OCI-M2 (cell line): ENCODE measurements around the gene LYPD6B.
"Not testable (repeated sequence)": the region's sequence is repeated elsewhere in the genome, so short reads cannot be mapped to it uniquely, and the experiment has no call there.

ENCODE experiments used
- DNase-seq: peaks from one replicate; lab custom pipeline; 2025; ENCODE audit not compliant: unreplicated experiment; lab: John Stamatoyannopoulos, UW

Gene LYPD6B

GRCh38 chr2:149189769-149190168 lies 151.3 kb downstream of the LYPD6B start:
- DNase-seq, result no peak

- no peak for DNase-seq
Measured at GRCh38 chr2:149191915-149192314, 153.4 kb downstream of the LYPD6B start.

- no peak for DNase-seq
Measured at GRCh38 chr2:149192427-149192826, 153.9 kb downstream of the LYPD6B start.

- DNase-seq, result no peak
Measured at GRCh38 chr2:149200109-149200520, 161.6 kb downstream of the LYPD6B start.

GRCh38 chr2:149204686-149205085 lies 166.2 kb downstream of the LYPD6B start:
- DNase-seq, result no peak

GRCh38 chr2:149205143-149205542 lies 166.6 kb downstream of the LYPD6B start:
- DNase-seq, result no peak

- no peak for DNase-seq
Measured at GRCh38 chr2:149213764-149214493, 175.4 kb downstream of the LYPD6B start.

- DNase-seq, result no peak
Measured at GRCh38 chr2:149218497-149218896, 180.0 kb downstream of the LYPD6B start.

GRCh38 chr2:149219856-149220255 lies 181.4 kb downstream of the LYPD6B start:
- DNase-seq, result no peak

GRCh38 chr2:149221002-149221401 lies 182.5 kb downstream of the LYPD6B start:
- no peak for DNase-seq

GRCh38 chr2:149221898-149222297 lies 183.4 kb downstream of the LYPD6B start:
- no peak for DNase-seq

- no peak for DNase-seq
Measured at GRCh38 chr2:149223472-149224095, 185.1 kb downstream of the LYPD6B start.

- no peak for DNase-seq
Measured at GRCh38 chr2:149224543-149224942, 186.0 kb downstream of the LYPD6B start.

GRCh38 chr2:149225446-149225845 lies 186.9 kb downstream of the LYPD6B start:
- DNase-seq, result no peak

GRCh38 chr2:149226790-149227189 lies 188.3 kb downstream of the LYPD6B start:
- DNase-seq, result no peak

GRCh38 chr2:149235816-149236375 lies 197.4 kb downstream of the LYPD6B start:
- DNase-seq, result no peak

GRCh38 chr2:149236410-149236809 lies 197.9 kb downstream of the LYPD6B start:
- no peak for DNase-seq

- DNase-seq, result no peak
Measured at GRCh38 chr2:149246186-149246585, 207.7 kb downstream of the LYPD6B start.

- not testable (repeated sequence) for DNase-seq
Measured at GRCh38 chr2:149251436-149251835, 212.9 kb downstream of the LYPD6B start.

GRCh38 chr2:149256877-149257276 lies 218.4 kb downstream of the LYPD6B start:
- DNase-seq, result not testable (repeated sequence)

- no peak for DNase-seq
Measured at GRCh38 chr2:149258531-149258930, 220.0 kb downstream of the LYPD6B start.

- no peak for DNase-seq
Measured at GRCh38 chr2:149259136-149259535, 220.6 kb downstream of the LYPD6B start.
